Activated naive CD4-positive, alpha-beta T cell (primary cell): Measurements from ENCODE around the gene CNTRL.

ENCODE experiments used
- DNase-seq, 4 experiments: peaks; one replicate each; lab custom pipeline; 2025; lab: John Stamatoyannopoulos, UW

The CNTRL gene

DNA sequence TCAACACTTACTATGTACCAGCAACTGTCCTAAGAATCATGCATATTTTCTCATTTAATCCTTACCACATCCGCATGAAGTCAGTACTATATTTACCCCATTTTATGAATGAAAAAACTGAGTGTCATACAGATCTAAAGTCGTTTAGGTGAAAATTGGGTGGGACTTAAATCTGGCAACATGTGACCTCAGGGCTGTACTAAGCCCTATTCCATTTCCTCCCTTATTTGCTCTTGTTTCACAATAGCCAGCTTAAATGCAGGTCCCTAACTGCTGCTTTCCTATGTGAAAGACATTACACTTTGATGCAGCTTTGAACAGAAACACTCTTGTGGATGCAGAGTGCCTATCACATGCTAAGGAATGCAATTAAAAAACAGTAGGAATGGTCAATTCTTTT, 129.4 kb downstream of the CNTRL start:
- no peak for DNase-seq

GRCh38 chr9:121204611-121205010, 129.9 kb downstream of the CNTRL start:
- DNase-seq: no peak

DNA sequence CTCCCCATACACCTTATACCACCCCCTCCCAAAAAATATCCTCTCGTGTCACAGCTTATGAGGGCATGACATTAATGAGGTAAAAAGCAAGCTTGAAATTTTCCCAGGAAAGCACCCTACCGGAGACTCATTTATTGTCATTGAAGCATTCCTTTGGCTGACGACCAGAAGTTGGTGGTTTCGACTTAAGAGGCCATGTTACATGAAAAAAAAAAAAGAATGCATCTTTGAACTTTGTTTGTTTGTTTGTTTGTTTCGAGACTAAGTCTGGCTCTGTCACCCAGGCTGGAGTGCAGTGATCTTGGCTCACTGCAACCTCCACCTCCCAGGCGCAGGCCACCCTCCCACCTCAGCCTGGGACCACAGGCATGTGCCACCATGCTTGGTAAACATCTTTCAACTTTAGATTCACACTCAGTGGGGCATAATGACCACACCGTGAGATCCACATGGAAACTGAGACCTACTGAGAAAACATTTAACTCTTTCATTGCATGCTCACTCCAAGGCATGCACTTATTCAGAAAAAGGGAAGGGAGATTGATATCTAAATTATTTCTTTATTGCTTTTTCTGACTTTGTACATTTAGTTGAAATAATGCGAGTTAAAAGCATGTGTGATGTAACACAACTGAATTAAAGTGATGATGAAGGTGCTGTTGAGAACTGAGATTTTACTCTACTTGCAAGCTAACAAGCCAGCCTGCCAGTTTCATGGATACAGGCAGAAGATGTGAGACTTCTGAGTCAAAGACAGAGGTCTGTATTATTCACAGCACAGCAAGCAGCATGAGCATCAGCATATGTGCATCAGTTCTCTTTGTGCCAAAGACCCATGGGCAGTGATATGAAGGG, 132.0 kb downstream of the CNTRL start:
- no peak for DNase-seq

GRCh38 chr9:121207371-121207940, 132.7 kb downstream of the CNTRL start:
- no peak for DNase-seq

GRCh38 chr9:121210536-121210935, 135.8 kb downstream of the CNTRL start:
- no peak for DNase-seq

GRCh38 chr9:121213136-121213806, 138.5 kb downstream of the CNTRL start:
- DNase-seq: peak in 3 of 4 experiments; percentile 20 to 50 (median 36)

DNA sequence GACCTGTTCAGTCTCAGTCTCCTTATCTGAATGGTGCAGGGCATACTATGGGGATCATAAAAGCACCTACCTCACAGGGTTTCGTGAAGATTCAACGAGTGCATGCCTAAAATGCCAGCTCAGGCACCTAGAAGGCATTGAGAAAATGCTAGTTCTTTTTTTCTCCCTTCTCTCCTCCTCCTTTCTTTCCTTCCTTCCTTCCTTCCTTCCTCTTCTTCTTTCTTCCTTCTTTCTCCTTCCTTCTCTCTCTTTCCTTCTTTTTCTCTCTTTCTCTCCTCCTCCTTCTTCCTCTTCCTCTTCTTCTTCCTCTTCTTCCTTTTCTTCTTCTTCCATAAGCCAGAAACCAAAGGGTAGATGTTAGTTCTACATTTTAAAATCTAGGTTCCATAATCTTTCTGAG, 139.2 kb downstream of the CNTRL start:
- no peak for DNase-seq

DNA sequence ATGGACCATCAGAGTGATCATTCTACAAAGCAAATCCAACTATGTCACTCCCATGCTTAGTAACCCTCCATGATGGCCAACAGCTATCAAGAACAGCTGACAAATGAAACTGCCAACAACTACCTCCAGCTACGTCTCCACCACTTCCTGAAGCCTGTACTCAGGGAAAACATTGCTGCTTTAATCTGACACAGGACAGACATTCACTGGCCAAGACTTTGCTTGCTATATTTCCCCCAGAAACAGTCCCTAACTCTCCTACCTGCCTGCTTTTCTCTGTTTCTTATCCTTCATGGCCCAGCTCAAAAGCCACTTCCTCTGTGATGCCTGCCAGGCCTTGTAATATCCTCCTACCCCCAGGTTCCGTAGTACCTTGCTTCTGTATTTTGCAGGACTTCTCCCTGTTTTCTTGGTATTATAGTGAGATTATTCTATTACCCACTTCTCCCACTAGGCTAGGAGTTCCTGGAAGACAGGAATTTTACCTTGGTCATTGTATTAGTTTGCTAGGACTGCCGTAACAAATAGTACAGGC, 141.6 kb downstream of the CNTRL start:
- DNase-seq: no peak

DNA sequence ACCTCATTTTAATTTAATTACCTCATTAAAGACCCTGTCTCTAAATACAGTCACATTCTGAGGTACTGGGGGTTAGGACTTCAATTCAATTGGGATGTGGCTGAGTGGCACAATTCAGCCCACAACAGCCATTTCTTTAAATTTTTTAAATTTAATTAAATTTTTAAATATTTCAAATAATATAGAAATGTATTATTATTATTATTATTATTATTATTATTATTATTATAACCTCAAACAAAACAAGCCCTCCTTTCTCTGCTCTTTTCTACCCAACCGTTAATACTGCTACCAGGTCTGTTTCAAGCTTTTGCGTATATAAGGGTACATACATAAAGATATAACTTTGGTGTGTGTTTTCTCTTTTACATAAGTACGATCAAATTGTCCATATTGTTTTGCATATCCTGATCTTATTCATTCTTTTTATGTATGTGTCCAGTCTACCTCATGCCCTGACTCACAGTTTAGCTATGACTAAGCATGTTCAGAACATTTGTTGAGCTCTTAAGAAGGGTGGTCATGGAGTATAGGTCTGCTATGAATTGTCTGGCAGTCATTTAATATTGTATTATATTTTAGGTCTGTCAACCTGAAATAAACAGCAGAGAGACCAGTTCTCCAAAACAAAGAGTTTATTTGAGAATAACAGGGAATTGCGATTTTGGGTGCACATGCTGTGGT, 143.0 kb downstream of the CNTRL start:
- DNase-seq: no peak

GRCh38 chr9:121218357-121219027, 143.7 kb downstream of the CNTRL start:
- no peak for DNase-seq

- no peak for DNase-seq
Observed at GRCh38 chr9:121219530-121219929, 144.8 kb downstream of the CNTRL start.

DNA sequence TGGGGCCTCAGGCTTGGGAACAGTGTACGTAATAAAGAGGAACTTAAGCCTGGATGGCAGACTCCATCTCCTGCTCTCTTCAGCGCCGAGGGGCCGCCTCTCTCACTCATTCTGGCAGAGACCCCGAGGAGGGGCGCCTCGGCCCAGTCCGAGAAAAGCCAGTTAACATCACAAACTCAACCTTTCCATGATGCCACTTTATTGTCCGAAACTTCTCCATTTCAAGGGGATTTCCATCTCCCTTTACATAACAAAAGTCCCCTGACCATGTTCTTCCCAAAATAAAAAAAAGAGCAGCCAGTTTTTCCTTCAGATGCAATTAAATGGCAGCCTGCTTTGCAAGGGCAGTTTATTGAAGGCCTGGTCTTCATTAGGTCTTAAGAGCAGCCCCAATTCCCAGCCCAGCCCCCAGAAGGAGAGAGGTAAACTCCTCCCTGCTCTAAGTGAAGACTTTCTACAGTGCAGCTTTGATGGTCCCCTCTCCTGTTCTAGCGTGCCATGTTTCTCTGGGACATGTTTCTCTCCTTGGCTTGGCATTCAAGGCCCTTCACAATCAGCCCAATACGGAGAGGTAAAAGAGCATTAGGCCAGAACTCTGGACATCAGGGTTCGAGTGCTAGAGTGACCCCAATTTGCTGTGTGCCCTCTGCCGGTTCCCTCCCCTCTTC, 146.4 kb downstream of the CNTRL start:
- DNase-seq: no peak

- DNase-seq: no peak
Observed at GRCh38 chr9:121221664-121222055, 146.9 kb downstream of the CNTRL start.

GRCh38 chr9:121222524-121223171, 147.9 kb downstream of the CNTRL start:
- no peak for DNase-seq

DNA sequence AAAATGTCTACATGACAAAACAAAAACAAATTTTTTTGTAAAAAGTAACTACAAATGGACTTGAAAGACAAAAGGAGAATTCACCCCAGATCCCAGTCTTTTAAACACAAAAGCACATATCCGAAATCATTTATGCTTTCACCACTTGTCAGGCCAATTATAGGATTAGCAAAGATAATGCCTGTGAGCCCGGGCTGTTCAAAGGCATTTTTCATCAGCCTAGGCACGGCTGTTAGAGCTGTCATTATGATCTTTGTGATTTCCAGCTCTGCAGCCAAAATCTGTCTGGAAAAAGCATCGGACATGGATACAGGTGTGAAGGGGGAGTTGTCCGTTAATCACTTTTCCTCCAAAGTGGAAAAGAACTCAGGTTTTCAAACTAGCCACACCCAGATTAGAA, 150.5 kb downstream of the CNTRL start:
- DNase-seq: no peak

- no peak for DNase-seq
Observed at GRCh38 chr9:121226175-121226574, 151.4 kb downstream of the CNTRL start.
